Activated naive CD8-positive, alpha-beta T cell treated with anti-CD3 and anti-CD28 coated beads, Interleukin-2, amount 50 U/mL, for 24 hours (primary cell): ENCODE data around the gene ANKMY2.

ENCODE experiments used
- ATAC-seq: fragments of 150-1000 bp; cut with Tn5 transposase; one replicate; pipeline ENCODE4 v1.10.0; 2021
- DNase-seq: peaks from one replicate; pipeline ENCODE4 v3.0.0; 2021
- H3K27ac Mint-ChIP-seq: one replicate; pipeline ENCODE4 v1.8.0; 2021; ENCODE audit warnings: mild to moderate bottlenecking, mixed read lengths
- H3K27me3 Mint-ChIP-seq: one replicate; pipeline ENCODE4 v1.8.0; 2021; ENCODE audit warnings: mixed read lengths
- H3K36me3 Mint-ChIP-seq: one replicate; pipeline ENCODE4 v1.8.0; 2021; ENCODE audit warnings: low read depth, mixed read lengths
- H3K4me1 Mint-ChIP-seq: one replicate; pipeline ENCODE4 v1.8.0; 2021; ENCODE audit warnings: mixed read lengths
- H3K4me3 Mint-ChIP-seq: one replicate; pipeline ENCODE4 v1.8.0; 2021; ENCODE audit warnings: mild to moderate bottlenecking, moderate library complexity, mixed read lengths
- H3K9me3 Mint-ChIP-seq: one replicate; pipeline ENCODE4 v1.8.0; 2021; ENCODE audit warnings: mixed read lengths

Gene ANKMY2

DNA sequence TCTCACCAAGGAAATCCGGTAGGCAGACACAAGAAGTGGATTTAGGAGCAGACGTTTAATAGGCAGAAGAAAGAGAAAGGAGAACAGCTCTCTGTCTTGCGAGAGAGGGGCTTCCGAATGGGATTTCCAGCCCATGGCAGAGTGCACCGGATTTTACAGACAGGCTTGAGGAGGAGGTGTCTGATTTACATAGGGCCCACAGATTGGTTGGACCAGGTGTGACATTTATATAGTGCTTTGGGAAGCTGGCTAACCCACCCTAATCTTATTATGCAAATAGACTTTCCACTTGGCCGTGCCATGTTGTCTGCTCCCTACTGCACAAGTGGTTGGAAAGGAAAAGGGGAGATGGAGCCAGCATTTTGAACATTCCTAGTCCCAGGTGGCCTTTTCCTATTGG, 57.8 kb downstream of the ANKMY2 start:
- Mint-ChIP-seq H3K4me1 (no peaks in the 10 kb centered on the region), H3K27ac (no peak overlapping the region), H3K36me3 (no peaks in the 10 kb centered on the region), H3K27me3 (peaks cover 2% of the 10 kb centered on the region), H3K9me3 (no peaks in the 10 kb centered on the region), H3K4me3 (no peak overlapping the region)
- ATAC-seq (no peak), DNase-seq (no peak)

DNA sequence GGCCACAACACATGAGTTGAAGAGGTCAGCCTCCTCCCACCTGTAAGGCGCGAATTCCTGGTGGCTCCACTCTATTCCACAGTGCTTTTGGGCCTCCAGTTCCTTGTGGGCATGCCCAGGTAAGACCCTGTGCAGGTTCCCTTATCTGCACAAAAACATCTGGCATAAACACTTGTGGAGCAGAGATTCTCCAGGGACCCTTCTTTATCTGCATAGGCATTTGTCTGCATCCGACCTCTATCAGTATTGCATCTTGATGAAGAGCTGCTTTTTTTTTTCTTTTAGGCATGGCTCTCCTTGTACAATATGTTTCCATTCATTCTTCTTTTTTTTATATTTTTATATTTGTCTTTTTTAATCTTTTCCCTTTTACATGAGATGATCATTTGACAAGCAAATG, 58.4 kb downstream of the ANKMY2 start:
- ATAC-seq = no peak
- DNase-seq = no peak
- Mint-ChIP-seq H3K27me3 (peaks cover 2% of the 10 kb centered on the region), H3K36me3 (no peaks in the 10 kb centered on the region), H3K4me1 (no peaks in the 10 kb centered on the region), H3K9me3 (no peaks in the 10 kb centered on the region), H3K27ac (no peak overlapping the region), H3K4me3 (no peak overlapping the region)

DNA sequence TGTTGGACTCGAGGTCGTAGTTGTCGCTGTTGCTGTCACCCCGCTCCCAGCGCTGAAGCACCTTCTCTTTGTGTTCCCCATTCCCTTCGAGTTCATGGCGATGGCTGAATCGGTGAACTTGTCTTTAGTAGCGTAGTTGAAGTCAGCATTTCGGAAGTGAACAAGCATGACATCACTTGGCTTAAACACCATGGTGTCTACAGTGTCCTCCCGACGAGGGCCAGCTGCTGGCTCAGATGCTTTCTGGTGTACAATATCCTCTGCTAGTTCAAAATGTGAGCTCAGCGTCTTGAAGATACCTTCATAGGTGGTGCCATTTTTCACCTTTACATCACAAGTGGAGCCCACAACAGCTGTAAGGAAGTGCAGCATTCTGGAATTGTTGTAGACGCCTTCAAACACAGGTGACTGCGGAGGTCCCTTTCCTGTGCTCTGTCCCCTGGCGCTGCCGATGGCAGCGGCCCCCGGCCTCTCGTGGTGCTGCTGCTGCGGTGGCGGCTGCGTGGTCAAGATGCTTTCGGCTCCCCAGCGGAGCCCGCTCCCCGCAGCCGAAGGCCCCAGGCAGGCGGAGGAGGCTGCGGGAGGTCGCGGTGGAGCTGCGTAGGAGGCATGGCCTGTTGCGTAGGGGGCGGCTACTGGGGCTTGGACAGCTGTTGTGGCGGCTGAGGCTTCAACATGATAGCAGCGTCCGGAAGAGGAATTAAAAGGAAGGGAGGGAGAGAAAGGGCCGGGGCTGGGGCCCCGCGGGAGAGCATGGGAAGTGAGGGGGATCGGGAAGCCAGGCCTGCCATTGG, 59.3 kb downstream of the ANKMY2 start:
- ATAC-seq = no peak
- no peaks in the 10 kb centered on the region for H3K36me3 Mint-ChIP-seq
- H3K27ac Mint-ChIP-seq = no peak overlapping the region

DNA sequence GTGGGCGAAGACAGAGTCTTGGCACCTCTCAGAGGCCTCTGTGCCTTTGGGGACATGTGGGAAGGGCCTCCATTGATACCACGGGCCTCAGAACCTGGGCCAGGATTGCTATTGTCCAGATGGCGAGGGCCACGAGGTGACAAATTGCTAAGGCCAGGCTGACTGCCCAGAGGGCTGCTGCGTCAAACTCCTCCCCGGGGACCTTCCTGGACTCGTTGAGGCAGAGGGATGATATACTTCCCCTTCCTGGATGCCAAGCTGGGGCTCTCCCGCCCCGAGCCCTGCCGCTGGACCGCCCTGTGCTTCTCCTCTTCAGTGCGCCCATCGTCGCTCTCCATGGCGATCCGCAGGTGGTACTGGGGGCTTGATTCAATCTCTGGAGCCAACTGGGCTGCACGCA, 60.0 kb downstream of the ANKMY2 start:
- Mint-ChIP-seq H3K4me1 (no peaks in the 10 kb centered on the region), H3K4me3 (no peak overlapping the region), H3K27me3 (peaks cover 2% of the 10 kb centered on the region), H3K9me3 (no peaks in the 10 kb centered on the region), H3K27ac (no peak overlapping the region), H3K36me3 (no peaks in the 10 kb centered on the region)
- DNase-seq = no peak
- ATAC-seq = no peak

More for the DNA sequence above, 59.3 kb downstream of the ANKMY2 start:
- Mint-ChIP-seq H3K4me1 (no peaks in the 10 kb centered on the region), H3K4me3 (no peak overlapping the region), H3K9me3 (no peaks in the 10 kb centered on the region), H3K27me3 (peaks cover 2% of the 10 kb centered on the region)
- no peak for DNase-seq

GRCh38 chr7:16583834-16584233, 61.7 kb downstream of the ANKMY2 start:
- no peak overlapping the region for H3K4me3 Mint-ChIP-seq
- H3K27me3 Mint-ChIP-seq = peaks cover 2% of the 10 kb centered on the region
- H3K27ac Mint-ChIP-seq = no peak overlapping the region
- H3K9me3 Mint-ChIP-seq = no peaks in the 10 kb centered on the region
- no peaks in the 10 kb centered on the region for H3K4me1 Mint-ChIP-seq
- DNase-seq (no peak), ATAC-seq (peak; percentile 40)
- no peaks in the 10 kb centered on the region for H3K36me3 Mint-ChIP-seq

GRCh38 chr7:16581286-16581685, 64.3 kb downstream of the ANKMY2 start:
- no peak overlapping the region for H3K4me3 Mint-ChIP-seq
- no peak overlapping the region for H3K27ac Mint-ChIP-seq
- no peaks in the 10 kb centered on the region for H3K36me3 Mint-ChIP-seq
- H3K4me1 Mint-ChIP-seq = no peaks in the 10 kb centered on the region
- peaks cover 4% of the 10 kb centered on the region for H3K27me3 Mint-ChIP-seq
- ATAC-seq (no peak), DNase-seq (no peak)
- H3K9me3 Mint-ChIP-seq = no peaks in the 10 kb centered on the region

DNA sequence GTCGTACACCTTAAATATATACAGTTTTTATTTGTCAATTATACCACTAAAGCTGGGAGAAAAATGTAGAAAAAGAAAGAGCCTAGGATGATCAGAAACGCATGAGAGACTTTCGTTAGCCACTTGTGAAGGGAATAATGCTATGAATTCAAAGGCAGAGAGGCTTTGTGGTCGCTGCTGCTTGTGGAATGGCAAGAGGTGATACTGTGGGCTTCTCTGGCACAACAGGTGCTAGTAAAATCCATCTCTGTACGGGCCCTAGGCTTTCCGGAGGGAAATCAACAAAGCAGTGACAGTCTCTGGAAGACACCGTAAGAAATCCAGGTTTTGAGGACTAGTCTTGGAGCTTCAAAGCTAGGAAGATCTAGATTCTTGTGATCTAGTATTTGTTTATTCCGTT, 66.3 kb downstream of the ANKMY2 start:
- DNase-seq (no peak), ATAC-seq (no peak)
- H3K27ac Mint-ChIP-seq = no peak overlapping the region
- no peaks in the 10 kb centered on the region for H3K4me1 Mint-ChIP-seq
- H3K36me3 Mint-ChIP-seq = no peaks in the 10 kb centered on the region
- peaks cover 2% of the 10 kb centered on the region for H3K27me3 Mint-ChIP-seq
- H3K4me3 Mint-ChIP-seq = no peak overlapping the region
- no peaks in the 10 kb centered on the region for H3K9me3 Mint-ChIP-seq

DNA sequence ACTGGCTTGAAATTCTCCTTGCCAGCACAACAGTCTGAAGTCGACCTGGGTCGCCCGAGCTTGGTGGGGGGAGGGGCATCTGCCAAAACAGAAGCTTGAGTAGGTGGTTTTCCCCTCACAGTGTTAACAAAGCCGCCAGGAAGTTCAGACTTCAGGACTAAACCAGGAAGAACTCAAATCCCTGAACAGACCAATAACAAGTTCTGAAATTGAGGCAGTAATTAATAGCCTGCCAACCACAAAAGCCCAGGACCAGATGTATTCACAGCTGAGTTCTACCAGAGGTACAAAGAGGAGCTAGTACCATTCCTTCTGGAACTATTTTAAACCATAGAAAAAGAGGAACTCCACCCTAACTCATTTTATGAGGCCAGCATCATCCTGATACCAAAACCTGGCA, 73.6 kb downstream of the ANKMY2 start:
- H3K36me3 Mint-ChIP-seq = no peaks in the 10 kb centered on the region
- no peak for DNase-seq
- ATAC-seq = no peak
- H3K27ac Mint-ChIP-seq = no peak overlapping the region
- no peaks in the 10 kb centered on the region for H3K4me1 Mint-ChIP-seq
- no peak overlapping the region for H3K4me3 Mint-ChIP-seq
- peaks cover 5% of the 10 kb centered on the region for H3K27me3 Mint-ChIP-seq
- H3K9me3 Mint-ChIP-seq = peaks cover 4% of the 10 kb centered on the region

DNA sequence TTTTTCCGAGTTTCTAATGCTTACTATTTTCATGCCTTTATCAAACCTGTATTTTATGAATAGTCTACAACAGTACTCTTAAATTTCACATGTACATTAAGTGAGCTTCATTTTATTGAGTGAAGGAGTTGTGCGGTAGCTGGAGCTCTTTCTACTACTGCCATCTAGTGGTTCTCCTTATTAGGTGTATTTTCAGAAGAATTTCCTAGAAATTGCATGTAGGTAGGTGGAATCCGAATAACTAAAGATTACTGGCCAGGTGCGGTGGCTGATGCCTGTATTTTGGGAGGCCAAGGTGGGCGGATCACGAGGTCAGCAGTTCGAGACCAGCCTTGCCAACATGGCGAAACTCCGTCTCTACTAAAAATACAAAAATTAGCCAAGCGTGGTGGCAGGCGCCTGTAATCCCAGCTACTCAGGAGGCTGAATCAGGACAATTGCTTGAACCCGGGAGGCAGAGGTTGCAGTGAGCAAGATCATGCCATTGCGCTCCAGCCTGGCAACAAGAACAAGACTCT, 80.6 kb downstream of the ANKMY2 start:
- H3K36me3 Mint-ChIP-seq = no peaks in the 10 kb centered on the region
- H3K4me1 Mint-ChIP-seq = peaks cover 20% of the 10 kb centered on the region
- H3K27ac Mint-ChIP-seq = no peak overlapping the region
- DNase-seq (peak; percentile 11), ATAC-seq (peak; percentile 59)
- H3K4me3 Mint-ChIP-seq = no peak overlapping the region
- H3K27me3 Mint-ChIP-seq = no peaks in the 10 kb centered on the region
- no peaks in the 10 kb centered on the region for H3K9me3 Mint-ChIP-seq

GRCh38 chr7:16564023-16564380, 81.6 kb downstream of the ANKMY2 start:
- ATAC-seq (peak; percentile 60), DNase-seq (no peak)
- Mint-ChIP-seq H3K27ac (peak overlapping the region; percentile 68), H3K9me3 (no peaks in the 10 kb centered on the region), H3K4me1 (peaks cover 20% of the 10 kb centered on the region), H3K36me3 (no peaks in the 10 kb centered on the region), H3K4me3 (peak overlapping the region; percentile 18), H3K27me3 (no peaks in the 10 kb centered on the region)

- peak; percentile 72 for ATAC-seq
- H3K9me3 Mint-ChIP-seq = no peaks in the 10 kb centered on the region
- peak overlapping the region; percentile 70 for H3K4me3 Mint-ChIP-seq
- peaks cover 20% of the 10 kb centered on the region for H3K4me1 Mint-ChIP-seq
- DNase-seq = no peak
- no peaks in the 10 kb centered on the region for H3K27me3 Mint-ChIP-seq
- H3K27ac Mint-ChIP-seq = peak overlapping the region; percentile 68
- H3K36me3 Mint-ChIP-seq = no peaks in the 10 kb centered on the region
These were observed 82.1 kb downstream of the ANKMY2 start for GRCh38 chr7:16563281-16564022.

GRCh38 chr7:16562456-16563220, 82.9 kb downstream of the ANKMY2 start:
- Mint-ChIP-seq H3K4me1 (peaks cover 20% of the 10 kb centered on the region), H3K27ac (no peak overlapping the region), H3K36me3 (no peaks in the 10 kb centered on the region), H3K4me3 (peak overlapping the region; percentile 70), H3K9me3 (no peaks in the 10 kb centered on the region), H3K27me3 (no peaks in the 10 kb centered on the region)
- DNase-seq = no peak
- no peak for ATAC-seq

- DNase-seq (no peak), ATAC-seq (no peak)
- Mint-ChIP-seq H3K27ac (no peak overlapping the region), H3K4me3 (no peak overlapping the region), H3K36me3 (no peaks in the 10 kb centered on the region), H3K4me1 (peaks cover 20% of the 10 kb centered on the region), H3K9me3 (no peaks in the 10 kb centered on the region), H3K27me3 (no peaks in the 10 kb centered on the region)
These were observed 83.6 kb downstream of the ANKMY2 start for GRCh38 chr7:16561943-16562342.

DNA sequence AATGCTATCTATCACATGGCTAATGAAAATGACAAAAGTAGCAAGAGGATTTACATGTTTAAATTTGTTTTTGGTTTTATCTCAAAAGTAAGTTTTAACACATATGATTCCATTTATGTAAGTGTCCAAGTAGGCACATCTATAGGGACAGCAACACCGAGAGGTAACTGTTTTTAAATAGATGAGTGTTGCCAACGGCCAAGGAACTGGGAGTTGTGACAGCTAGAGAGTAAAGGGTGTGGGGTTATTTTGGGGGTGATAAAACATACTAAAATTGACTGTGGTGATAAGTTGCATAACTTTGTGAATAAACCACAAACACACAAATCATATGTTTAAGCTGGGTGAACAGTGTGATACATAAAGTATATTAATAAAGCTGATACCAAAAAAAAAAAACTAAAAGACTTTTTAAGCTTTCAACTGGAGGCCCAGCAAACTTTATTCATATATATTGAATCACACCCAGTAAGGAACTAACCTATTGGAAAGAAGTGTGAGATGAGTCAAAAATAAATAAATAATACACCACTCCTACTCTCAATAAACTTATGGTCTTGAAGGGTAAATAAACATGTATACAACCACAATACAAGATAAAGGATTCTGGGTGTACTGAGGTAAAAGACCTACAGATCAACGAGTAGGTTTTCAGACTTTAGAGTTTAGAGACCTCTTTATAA, 85.9 kb downstream of the ANKMY2 start:
- H3K9me3 Mint-ChIP-seq = no peaks in the 10 kb centered on the region
- DNase-seq (no peak), ATAC-seq (no peak)
- no peaks in the 10 kb centered on the region for H3K27me3 Mint-ChIP-seq
- H3K27ac Mint-ChIP-seq = no peak overlapping the region
- H3K4me1 Mint-ChIP-seq = peaks cover 16% of the 10 kb centered on the region
- no peak overlapping the region for H3K4me3 Mint-ChIP-seq
- H3K36me3 Mint-ChIP-seq = no peaks in the 10 kb centered on the region
